ENCODE data around the gene DONSON.

DNA sequence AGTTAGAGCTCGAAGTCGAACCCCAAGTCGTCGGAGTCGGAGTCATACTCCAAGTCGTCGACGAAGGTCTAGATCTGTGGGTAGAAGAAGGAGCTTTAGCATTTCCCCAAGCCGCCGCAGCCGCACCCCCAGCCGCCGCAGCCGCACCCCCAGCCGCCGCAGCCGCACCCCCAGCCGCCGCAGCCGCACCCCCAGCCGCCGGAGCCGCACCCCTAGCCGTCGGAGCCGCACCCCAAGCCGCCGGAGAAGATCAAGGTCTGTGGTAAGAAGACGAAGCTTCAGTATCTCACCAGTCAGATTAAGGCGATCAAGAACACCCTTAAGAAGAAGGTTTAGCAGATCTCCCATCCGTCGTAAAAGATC is 33.5 kb downstream of the DONSON start:
- TF ChIP-seq, protein P1, sequence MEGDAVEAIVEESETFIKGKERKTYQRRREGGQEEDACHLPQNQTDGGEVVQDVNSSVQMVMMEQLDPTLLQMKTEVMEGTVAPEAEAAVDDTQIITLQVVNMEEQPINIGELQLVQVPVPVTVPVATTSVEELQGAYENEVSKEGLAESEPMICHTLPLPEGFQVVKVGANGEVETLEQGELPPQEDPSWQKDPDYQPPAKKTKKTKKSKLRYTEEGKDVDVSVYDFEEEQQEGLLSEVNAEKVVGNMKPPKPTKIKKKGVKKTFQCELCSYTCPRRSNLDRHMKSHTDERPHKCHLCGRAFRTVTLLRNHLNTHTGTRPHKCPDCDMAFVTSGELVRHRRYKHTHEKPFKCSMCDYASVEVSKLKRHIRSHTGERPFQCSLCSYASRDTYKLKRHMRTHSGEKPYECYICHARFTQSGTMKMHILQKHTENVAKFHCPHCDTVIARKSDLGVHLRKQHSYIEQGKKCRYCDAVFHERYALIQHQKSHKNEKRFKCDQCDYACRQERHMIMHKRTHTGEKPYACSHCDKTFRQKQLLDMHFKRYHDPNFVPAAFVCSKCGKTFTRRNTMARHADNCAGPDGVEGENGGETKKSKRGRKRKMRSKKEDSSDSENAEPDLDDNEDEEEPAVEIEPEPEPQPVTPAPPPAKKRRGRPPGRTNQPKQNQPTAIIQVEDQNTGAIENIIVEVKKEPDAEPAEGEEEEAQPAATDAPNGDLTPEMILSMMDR (IDR thresholded peaks at IDR 0.05; ENCODE audit: low read depth, low read length) = no peak
- no peak for TF ChIP-seq EZH2phosphoT487 (IDR thresholded peaks at IDR 0.05; ENCODE audit: low read depth)

Measured in OCI-LY3 (cell line).